ENCODE results near the gene C17orf113. TPM values are rescaled to one million over a fixed set of nuclear protein-coding genes. Genes with fewer than 3 reads are reported as not detected.

The C17orf113 gene
- polyA plus RNA-seq (2011; rRNA removed) = 0.07 and 0.09 TPM in 2 replicates
- 0.09 and 0.14 TPM in 2 replicates for polyA minus RNA-seq (2011; rRNA and poly(A)+ RNA removed)

DNA sequence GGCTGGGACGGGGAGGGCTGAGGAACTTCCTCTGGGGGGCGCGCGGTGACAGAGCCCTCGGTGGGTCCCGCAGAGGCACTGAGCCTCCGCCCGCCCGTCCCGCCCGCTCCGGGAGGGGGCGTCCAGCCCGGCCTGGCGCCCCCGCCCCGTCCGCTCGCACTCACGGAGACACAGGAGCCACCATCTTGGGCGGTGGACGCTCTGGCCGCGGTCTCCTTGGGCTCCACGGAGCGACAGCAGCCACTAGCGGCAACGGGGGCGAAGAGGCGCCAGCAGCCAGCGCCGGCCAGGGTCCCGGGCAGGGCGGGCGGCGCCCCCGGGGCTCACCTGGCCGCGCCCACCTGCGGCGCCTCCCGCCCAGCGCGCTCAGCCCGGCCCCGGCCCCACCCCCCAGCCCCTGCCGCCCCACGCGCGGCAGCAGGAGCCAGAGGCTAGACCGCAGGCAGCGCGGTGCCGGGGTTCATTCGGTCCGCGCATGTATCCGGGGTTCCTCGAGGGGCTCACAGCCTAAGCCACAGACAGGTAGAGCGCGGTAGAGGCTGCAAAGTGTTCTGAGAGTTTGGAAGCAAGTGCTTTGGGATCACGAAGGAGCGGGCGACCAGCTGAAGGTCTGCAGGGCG is at the start of gene C17orf113:
TSS of gene C17orf113 (minus strand) at position 209 of the 620 bp plus-strand sequence. CDS start 7,225 bp downstream, outside the sequence.
- ChIA-PET POLR2A (no interaction called here), CTCF (no interaction called here)
- no peak for DNase-seq (ENCODE audit: low read depth, low spot score)
- H3K27me3 ChIP-seq (ENCODE audit: control insufficient read depth, insufficient read depth, low read length) = peaks cover 62% of the 10 kb centered on the region
- TF ChIP-seq, protein P1, sequence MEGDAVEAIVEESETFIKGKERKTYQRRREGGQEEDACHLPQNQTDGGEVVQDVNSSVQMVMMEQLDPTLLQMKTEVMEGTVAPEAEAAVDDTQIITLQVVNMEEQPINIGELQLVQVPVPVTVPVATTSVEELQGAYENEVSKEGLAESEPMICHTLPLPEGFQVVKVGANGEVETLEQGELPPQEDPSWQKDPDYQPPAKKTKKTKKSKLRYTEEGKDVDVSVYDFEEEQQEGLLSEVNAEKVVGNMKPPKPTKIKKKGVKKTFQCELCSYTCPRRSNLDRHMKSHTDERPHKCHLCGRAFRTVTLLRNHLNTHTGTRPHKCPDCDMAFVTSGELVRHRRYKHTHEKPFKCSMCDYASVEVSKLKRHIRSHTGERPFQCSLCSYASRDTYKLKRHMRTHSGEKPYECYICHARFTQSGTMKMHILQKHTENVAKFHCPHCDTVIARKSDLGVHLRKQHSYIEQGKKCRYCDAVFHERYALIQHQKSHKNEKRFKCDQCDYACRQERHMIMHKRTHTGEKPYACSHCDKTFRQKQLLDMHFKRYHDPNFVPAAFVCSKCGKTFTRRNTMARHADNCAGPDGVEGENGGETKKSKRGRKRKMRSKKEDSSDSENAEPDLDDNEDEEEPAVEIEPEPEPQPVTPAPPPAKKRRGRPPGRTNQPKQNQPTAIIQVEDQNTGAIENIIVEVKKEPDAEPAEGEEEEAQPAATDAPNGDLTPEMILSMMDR (IDR thresholded peaks at IDR 0.05; ENCODE audit: low read depth, low read length) = peak; percentile 5; the same call in 1 of the 2 replicates
- H3K9me3 ChIP-seq (ENCODE audit: control insufficient read depth, insufficient read depth, low read length) = no peaks in the 10 kb centered on the region
- peak within 1 kb of the TSS; percentile 48 for H3K4me3 ChIP-seq (ENCODE audit: low read depth, low read length)
- no peak within 1 kb of the TSS for H3K27ac ChIP-seq (ENCODE audit: low read depth, low read length)

DNA sequence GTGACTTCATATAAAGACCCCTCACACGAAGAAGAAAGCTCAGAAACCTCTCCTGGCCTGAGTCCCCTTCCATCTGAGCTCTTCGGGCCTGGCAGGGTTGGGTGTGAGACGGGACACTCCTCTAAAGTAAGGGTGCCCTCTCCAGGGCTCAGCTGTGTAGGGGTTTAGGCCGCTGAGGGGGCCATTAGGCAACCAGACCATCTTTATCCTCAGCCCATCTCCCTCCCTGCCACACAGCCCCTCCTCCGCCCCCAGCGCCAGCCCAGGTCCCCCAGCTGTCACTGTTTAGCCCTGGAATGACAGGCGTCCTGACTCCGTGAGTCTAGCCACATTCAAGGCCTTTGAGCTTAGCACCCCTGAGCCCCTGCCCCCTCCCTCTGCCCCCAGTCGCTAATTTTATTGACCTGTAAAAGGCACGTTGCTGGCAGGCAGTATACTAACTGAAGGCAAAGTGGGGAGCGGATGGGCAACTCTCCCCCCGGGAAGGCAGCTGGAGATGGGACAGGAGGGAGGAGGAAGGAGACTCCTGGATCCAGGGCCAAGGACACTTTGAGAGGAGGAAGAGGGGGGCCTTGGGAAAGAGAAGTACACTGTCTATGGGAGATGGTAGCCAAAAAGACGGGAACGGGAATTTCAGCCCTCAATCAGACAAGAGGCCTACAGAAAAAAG is 48.5 kb upstream of the C17orf113 start:
- Histone ChIP-seq H3K9me3 (ENCODE audit: control insufficient read depth, insufficient read depth, low read length) (no peaks in the 10 kb centered on the region), H3K27me3 (ENCODE audit: control insufficient read depth, insufficient read depth, low read length) (peaks cover 54% of the 10 kb centered on the region), H3K27ac (ENCODE audit: low read depth, low read length) (no peak overlapping the region), H3K4me3 (ENCODE audit: low read depth, low read length) (no peak overlapping the region)
- TF ChIP-seq, protein P1 (IDR thresholded peaks at IDR 0.05; ENCODE audit: low read depth, low read length) = no peak
- ChIA-PET POLR2A (no interaction called here), CTCF (no interaction called here)
- DNase-seq (ENCODE audit: low read depth, low spot score) = no peak

DNA sequence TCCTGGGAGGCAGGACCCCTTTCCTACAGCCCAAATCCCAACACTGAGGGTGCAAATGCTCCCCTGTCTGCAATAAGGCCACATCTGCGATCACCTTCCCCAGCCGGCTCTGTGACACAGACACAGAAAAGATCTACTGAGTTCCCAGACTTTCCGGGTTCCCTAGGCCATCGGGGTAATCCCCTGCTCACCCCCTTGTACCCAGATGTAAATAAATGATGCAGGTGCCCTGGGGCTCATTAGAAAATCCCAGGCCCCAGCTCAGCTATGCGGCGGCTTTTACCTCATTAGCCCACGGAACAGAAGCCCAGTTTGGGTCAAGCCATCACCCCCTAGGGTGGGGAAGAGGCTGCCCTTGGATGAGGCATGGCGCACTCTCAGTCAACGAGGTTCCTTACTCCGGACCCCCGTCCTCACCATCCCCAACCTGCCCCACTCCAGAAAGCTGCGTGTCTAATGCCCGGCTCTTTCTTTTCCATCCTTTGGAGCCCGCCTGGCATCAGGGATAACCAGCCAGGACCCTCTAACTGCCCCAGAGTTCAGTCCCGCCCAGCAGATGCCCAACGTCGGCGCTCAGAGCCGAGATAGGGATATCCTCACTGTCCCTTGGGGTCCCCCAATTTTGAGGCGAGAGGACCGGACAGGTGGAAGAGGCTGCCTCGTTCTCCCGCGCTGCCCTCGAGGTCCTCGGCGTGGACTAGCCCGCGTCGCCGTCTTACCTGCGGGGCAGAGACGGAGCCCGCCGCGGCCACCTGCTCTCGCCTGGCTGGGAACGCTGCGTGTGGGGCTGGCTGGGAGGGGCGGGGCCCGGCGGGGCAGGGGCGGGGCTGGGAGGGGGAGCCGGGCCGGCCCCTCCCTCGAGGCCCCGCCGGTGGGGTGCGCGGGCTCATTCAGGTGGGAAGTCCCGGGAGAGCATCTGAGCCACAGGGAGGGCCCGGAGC is 47.6 kb upstream of the C17orf113 start, which contains the start of gene ZNF385C:
TSS of gene ZNF385C (minus strand) at position 783 of the 941 bp plus-strand sequence. CDS start 35,417 bp downstream, outside the sequence.
- TF ChIP-seq, protein P1 (IDR thresholded peaks at IDR 0.05; ENCODE audit: low read depth, low read length) = no peak
- peaks cover 47% of the 10 kb centered on the region for H3K27me3 ChIP-seq (ENCODE audit: control insufficient read depth, insufficient read depth, low read length)
- DNase-seq (ENCODE audit: low read depth, low spot score) = no peak
- no peak within 1 kb of the TSS for H3K4me3 ChIP-seq (ENCODE audit: low read depth, low read length)
- H3K9me3 ChIP-seq (ENCODE audit: control insufficient read depth, insufficient read depth, low read length) = no peaks in the 10 kb centered on the region
- POLR2A ChIA-PET = no interaction called here
- H3K27ac ChIP-seq (ENCODE audit: low read depth, low read length) = no peak within 1 kb of the TSS
- CTCF ChIA-PET = interaction anchor here (1.2 kb wide), 1 partner anchor 79 kb away, joined by 3 read pairs; no protein-coding TSS in a partner anchor

DNA sequence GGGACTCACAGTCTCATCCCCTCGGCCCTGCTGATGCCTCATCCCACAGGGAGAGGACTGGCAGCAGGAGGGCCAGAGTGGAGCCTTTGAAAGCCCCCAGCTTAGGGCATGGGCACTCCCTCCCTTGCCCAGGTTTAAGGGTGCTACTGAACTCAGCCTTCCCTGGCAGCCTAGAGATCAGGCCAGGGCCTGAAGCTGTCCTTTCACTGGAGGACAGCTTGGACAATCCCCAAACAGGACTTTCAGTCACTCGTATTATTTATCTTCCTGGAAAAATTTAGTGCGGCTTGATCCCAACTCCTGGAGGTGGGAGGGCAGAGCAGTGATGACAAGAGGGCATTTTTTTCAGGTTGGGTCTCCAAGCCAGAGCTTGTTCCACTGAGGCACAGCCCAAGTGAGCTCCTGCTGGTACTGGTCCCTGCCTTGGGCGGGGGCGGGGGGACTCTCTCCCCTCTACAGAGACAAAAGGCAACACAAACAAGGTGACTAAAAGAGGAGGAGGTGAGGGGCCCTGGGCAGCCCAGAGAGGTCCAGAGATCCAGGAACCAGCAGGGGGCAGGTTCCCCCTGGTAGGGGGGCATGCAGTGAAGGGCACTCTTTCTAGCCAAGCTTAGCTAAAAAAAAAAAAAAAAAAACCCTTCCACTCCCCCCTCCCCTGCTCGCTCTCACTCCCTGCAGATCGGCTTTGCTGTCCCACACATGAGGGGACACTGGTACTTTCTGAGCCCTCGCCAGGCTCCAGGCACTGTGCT is 46.1 kb upstream of the C17orf113 start:
- Histone ChIP-seq H3K4me3 (ENCODE audit: low read depth, low read length) (no peak overlapping the region), H3K27ac (ENCODE audit: low read depth, low read length) (no peak overlapping the region), H3K27me3 (ENCODE audit: control insufficient read depth, insufficient read depth, low read length) (peaks cover 54% of the 10 kb centered on the region), H3K9me3 (ENCODE audit: control insufficient read depth, insufficient read depth, low read length) (no peaks in the 10 kb centered on the region)
- no peak for DNase-seq (ENCODE audit: low read depth, low spot score)
- ChIA-PET CTCF (interaction anchor here (1.0 to 1.2 kb wide), 3 partner anchors 9 to 78 kb away, joined by 3 to 4 read pairs (median 3); no protein-coding TSS in a partner anchor), POLR2A (no interaction called here)
- TF ChIP-seq, protein P1 (IDR thresholded peaks at IDR 0.05; ENCODE audit: low read depth, low read length) = no peak
